Right lung (tissue), 5 donors: ENCODE results near the gene GRM4. TPM values are rescaled to one million over a fixed set of nuclear protein-coding genes. Genes with fewer than 3 reads are reported as not detected.

Source experiments
- DNase-seq, 2 donors: peaks; one replicate each; pipeline ENCODE4 v3.0.0-alpha.2; 2013
- polyA plus RNA-seq, 5 donors: library from polyadenylated mRNA; unstranded; fragments of 120-200 nt; gene quantifications; one replicate each; pipeline versions ENCODE4 v1.2.1 to v1.2.3, GENCODE V29; 2013; ENCODE audit warnings: inconsistent platforms in 1 of 5, low replicate concordance in 1 of 5; ENCODE audit not compliant: insufficient read length in 5 of 5, insufficient read depth in 1 of 5

Gene GRM4
- polyA plus RNA-seq, 5 donors: 0.33 to 0.60 (median 0.37) TPM

- DNase-seq: peak; percentile 28 to 30
These were observed 150.4 kb downstream of the GRM4 start for GRCh38 chr6:33995309-33996119.

GRCh38 chr6:33994472-33995308 is 151.2 kb downstream of the GRM4 start:
- DNase-seq: no peak

GRCh38 chr6:33993653-33994471 is 152.0 kb downstream of the GRM4 start:
- DNase-seq: no peak

- DNase-seq: no peak
These were observed 152.8 kb downstream of the GRM4 start for GRCh38 chr6:33993091-33993490.

GRCh38 chr6:33992191-33992590 is 153.7 kb downstream of the GRM4 start:
- DNase-seq: no peak

- DNase-seq: no peak
These were observed 154.3 kb downstream of the GRM4 start for GRCh38 chr6:33991610-33992009.

- DNase-seq: no peak
These were observed 155.8 kb downstream of the GRM4 start for GRCh38 chr6:33990061-33990541.

GRCh38 chr6:33989016-33989854 is 156.7 kb downstream of the GRM4 start:
- DNase-seq: no peak

GRCh38 chr6:33988121-33989015 is 157.5 kb downstream of the GRM4 start:
- DNase-seq: peak; percentile 30 to 42

- DNase-seq: no peak
These were observed 158.3 kb downstream of the GRM4 start for GRCh38 chr6:33987531-33988021.

- no peak for DNase-seq
These were observed 159.9 kb downstream of the GRM4 start for GRCh38 chr6:33985947-33986346.

- no peak for DNase-seq
These were observed 160.6 kb downstream of the GRM4 start for GRCh38 chr6:33985313-33985751.

GRCh38 chr6:33984466-33985312 is 161.2 kb downstream of the GRM4 start:
- DNase-seq: no peak

- no peak for DNase-seq
These were observed 162.0 kb downstream of the GRM4 start for GRCh38 chr6:33983721-33984465.

- DNase-seq: no peak
These were observed 162.7 kb downstream of the GRM4 start for GRCh38 chr6:33983109-33983716.

- DNase-seq: no peak
These were observed 164.0 kb downstream of the GRM4 start for GRCh38 chr6:33981861-33982260.

- no peak for DNase-seq
These were observed 164.5 kb downstream of the GRM4 start for GRCh38 chr6:33981421-33981820.
